CD4-positive, alpha-beta T cell treated with Interleukin-15 for 4 hours (primary cell): ENCODE measurements around the gene UGT1A9.

Source experiments
- DNase-seq: peaks from one replicate; pipeline ENCODE4 v3.0.0-alpha.2; 2020; ENCODE audit warnings: low spot score

UGT1A9 gene

DNA sequence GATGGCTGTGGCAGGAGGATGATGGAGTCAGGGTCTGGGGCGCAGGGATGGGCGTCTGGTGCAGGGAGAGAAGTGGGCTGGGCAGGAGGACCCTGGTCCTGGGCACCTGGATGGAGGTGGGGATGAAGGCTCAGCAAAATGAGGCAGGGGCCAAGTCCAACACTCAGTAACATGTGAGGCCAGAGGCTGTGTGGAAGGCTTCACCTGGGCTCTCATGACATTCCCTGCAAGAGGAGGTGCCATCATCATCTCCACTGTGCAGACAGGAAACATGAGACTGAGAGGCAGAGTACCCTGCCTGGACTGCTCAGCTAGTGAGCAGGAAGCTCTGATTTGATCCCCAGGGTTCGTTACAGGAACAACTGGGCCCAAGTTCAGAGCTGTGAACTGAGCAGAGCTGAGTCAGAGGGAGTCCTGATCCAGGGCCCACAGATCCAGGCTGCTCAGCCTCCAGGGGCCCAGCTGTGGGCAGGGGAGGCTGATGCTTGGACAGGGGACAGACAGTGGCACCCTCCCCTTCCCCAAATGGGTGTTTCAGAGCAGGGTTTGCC, 145.7 kb downstream of the UGT1A9 start:
- no peak for DNase-seq

DNA sequence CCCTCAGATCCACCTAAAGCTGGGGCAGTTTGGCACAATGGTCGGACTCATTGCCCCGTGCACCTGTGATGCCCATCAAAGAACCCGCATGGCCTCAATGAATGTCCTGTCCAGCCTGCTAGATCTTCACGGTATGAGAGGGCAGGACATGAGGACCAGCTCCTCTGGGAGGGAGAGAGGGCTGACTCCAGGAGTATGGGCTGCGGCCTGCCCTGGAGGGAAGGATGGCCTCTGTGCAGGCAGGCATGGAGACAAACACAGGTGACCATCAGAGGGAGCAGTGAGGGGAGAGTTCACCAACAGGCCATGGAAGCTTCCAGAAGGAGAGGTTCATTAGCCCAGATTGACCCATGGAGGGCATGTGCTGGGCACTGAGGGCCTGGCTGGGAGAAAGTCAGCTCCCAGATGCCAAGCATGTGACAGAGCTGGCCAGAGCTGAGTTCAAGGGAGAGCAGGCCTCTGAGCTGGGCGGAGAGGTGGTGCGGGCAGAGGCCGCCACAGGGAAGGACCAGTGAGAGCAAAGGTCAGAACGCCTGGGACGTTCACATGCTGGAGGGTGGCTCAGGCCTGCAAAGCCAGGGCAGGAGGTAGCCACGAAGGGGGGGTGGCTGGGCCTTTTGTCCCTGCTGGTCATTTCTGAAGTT, 146.4 kb downstream of the UGT1A9 start:
- DNase-seq: no peak

DNA sequence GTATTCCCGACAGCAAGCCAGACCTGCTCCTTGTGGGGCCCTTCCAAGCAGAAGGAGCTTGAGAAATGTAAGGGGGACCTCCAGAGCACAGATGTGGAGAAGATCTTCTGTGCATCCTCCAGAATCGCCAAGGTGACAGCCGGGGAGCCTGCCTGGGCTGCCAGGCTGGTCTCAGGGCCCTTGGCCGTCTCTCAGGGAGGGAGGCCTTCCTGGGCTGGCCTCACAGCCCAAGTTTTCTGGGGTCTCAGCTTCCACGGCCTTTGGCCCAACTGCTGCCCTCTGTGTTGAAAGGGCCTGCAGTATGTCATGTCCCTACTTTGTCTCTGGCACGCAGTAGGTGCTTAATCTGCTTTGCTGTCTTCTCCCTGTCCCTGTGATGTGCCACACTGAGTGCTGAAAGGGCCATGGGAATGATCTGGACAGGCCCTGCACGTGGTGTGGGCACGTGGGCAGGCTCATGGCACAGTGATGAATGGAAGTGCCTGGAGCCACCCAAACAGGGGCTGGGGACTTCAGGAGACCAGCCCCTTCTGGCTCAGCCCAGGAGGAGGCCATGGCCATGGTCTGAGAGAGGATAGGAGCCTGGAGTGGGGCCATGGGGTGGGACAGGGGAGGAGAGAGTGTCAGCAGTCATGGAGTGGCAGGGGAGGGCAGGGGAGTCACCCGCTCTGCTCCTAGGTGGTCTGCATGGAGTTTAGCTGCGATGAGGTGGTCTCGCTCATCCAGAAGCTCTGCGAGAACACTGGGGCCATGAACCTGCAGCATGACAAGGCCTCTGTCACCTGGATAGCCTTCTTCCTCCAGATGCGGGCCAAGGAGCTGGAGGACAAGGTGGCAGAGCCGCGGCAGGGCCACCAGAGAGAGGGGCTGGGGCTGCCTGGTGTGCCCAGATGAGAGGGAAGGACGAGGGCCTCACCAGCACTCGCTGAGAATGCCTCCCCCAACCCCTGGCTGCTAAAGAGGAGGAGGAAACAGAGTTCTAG, 147.2 kb downstream of the UGT1A9 start:
- DNase-seq: no peak

DNA sequence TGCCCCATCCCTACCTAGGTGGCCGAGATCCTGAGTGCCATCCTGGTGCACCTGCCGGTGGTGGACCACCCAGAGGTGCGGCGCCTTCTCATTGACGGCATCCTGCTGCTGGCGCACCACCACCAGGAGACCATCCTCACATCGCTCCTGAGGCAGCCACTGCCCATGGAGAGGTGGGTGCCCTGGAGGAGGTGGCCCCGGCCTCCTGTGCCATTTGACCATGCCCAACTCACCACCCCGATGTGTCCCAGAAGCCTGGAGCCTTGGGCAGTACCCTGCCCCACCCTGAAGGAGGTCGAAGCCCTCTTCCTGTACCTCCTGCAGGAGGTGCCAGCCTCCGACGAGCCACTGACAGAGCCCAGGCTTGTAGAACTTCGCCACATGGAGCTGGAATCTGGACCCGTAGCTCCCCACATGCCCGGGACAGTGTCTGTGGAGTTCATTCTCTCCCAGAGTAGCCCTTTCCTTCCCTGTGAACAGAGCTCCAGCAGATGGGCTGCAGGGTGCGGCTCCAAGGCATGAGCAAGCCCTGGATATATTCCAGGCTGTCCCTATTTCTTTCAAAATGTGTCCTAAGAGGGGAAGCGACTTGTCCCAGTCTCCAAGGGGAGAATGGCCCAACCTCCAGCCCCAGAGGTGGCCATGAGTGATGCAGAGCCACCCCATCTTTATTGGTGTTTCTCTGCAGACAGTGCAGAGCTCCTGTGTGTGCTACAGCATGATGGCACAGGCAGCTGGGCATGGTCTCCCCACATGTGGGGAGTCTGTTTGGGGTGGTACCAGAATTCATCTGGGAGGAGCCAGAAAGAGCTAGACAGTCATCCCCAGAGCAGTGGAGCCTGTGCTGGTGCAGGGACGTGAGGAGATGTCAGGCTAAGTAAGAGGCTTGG, 148.4 kb downstream of the UGT1A9 start:
- DNase-seq: no peak

GRCh38 chr2:233820774-233821105, 149.0 kb downstream of the UGT1A9 start:
- no peak for DNase-seq

- no peak for DNase-seq
Measured at GRCh38 chr2:233821196-233821595, 149.5 kb downstream of the UGT1A9 start.

- DNase-seq: no peak
Measured at GRCh38 chr2:233821709-233822100, 150.0 kb downstream of the UGT1A9 start.

- DNase-seq: no peak
Measured at GRCh38 chr2:233822101-233822771, 150.5 kb downstream of the UGT1A9 start.
